OCI-LY7 (cell line): Measurements from ENCODE around the gene ABHD17A. TPM values are rescaled to one million over a fixed set of nuclear protein-coding genes. Genes with fewer than 3 reads are reported as not detected.

Experiments used
- BruUV-seq: library from RNA; stranded (reverse); fragments of 400-500 nt; replicated peaks from 2 replicates; lab custom pipeline; 2021; lab: Mats Ljungman, UMichigan
- CTCF ChIA-PET: fragments of 300-600 bp; sonication (Branson Sonifier 250); formaldehyde crosslinking; loops from one replicate; lab custom pipeline; 2022; ENCODE audit warnings: antibody characterized with exemption; ENCODE audit not compliant: unreplicated experiment; lab: Charles Lee
- POLR2A ChIA-PET: fragments of 300-600 bp; sonication (Branson Sonifier 250); formaldehyde crosslinking; loops from one replicate; lab custom pipeline; 2022; ENCODE audit warnings: antibody characterized with exemption; lab: Charles Lee
- DNase-seq: peaks from one replicate; pipeline ENCODE4 v3.0.0-alpha.2; 2015; ENCODE audit warnings: low spot score
- H2AFZ ChIP-seq: fragments of 200-600 bp; sonication (generic), shearing (Covaris generic); 2 replicates; pipeline ENCODE4 v1.6.1; 2014; ENCODE audit warnings: mild to moderate bottlenecking, antibody characterized with exemption, low read length, moderate library complexity
- H3K27ac ChIP-seq: fragments of 200-600 bp; sonication (generic); 2 replicates; pipeline ENCODE4 v1.5.1; 2014; ENCODE audit warnings: mixed run types, low read depth, mild to moderate bottlenecking, moderate library complexity, low read length, inconsistent platforms; ENCODE audit not compliant: poor library complexity, severe bottlenecking
- H3K36me3 ChIP-seq: fragments of 200-600 bp; sonication (generic); 2 replicates; pipeline ENCODE4 v1.6.1; 2014; ENCODE audit warnings: mild to moderate bottlenecking, antibody characterized with exemption, low read length, moderate library complexity, mixed read lengths; ENCODE audit not compliant: insufficient read depth
- H3K4me1 ChIP-seq: fragments of 200-600 bp; sonication (generic); 2 replicates; pipeline ENCODE4 v1.5.1; 2014; ENCODE audit warnings: mild to moderate bottlenecking, low read length; ENCODE audit not compliant: insufficient read depth, poor library complexity, severe bottlenecking
- H3K4me2 ChIP-seq: fragments of 200-600 bp; sonication (generic); 2 replicates; pipeline ENCODE4 v1.6.1; 2014; ENCODE audit warnings: mild to moderate bottlenecking, low read length
- H3K4me3 ChIP-seq: fragments of 200-600 bp; sonication (generic); 2 replicates; pipeline ENCODE4 v1.5.1; 2014; ENCODE audit warnings: mild to moderate bottlenecking, low read depth, low read length; ENCODE audit not compliant: poor library complexity, severe bottlenecking
- H3K79me2 ChIP-seq: fragments of 200-600 bp; sonication (generic); 2 replicates; pipeline ENCODE4 v1.6.1; 2016; ENCODE audit warnings: low read depth, mild to moderate bottlenecking, low read length, moderate library complexity, mixed read lengths; ENCODE audit not compliant: insufficient read depth
- H3K9me2 ChIP-seq: fragments of 200-600 bp; sonication (generic); 2 replicates; pipeline ENCODE4 v1.6.1; 2016; ENCODE audit warnings: mild to moderate bottlenecking, low read length, mixed read lengths; ENCODE audit not compliant: insufficient read depth
- H3K9me3 ChIP-seq: fragments of 200-600 bp; sonication (generic); 2 replicates; pipeline ENCODE4 v1.6.1; 2014; ENCODE audit warnings: mild to moderate bottlenecking, mixed run types, low read length, mixed read lengths
- H4K20me1 ChIP-seq: fragments of 200-600 bp; sonication (generic); 2 replicates; pipeline ENCODE4 v1.6.1; 2014; ENCODE audit warnings: mild to moderate bottlenecking, antibody characterized with exemption, low read length, moderate library complexity, mixed read lengths; ENCODE audit not compliant: insufficient read depth
- EZH2phosphoT487 ChIP-seq: fragments of 200-600 bp; sonication (generic); IDR thresholded peaks from 2 replicates; pipeline ENCODE4 v1.6.1; 2018; ENCODE audit warnings: low read depth, borderline replicate concordance, mild to moderate bottlenecking, mixed run types, antibody characterized with exemption, low read length, moderate library complexity, mixed read lengths
- intact Hi-C: fragments of 100-400 bp; cut with micrococcal nuclease; formaldehyde crosslinking; loops from one replicate; pipeline ENCODE4 v1.10.0; 2022; ENCODE audit not compliant: unreplicated experiment
- total RNA-seq, 2 experiments: library from RNA; depleted of rRNA in 1 of 2; stranded (reverse); fragments of >200 nt in 1 of 2; shearing (Covaris generic) in 1 of 2; gene quantifications; 2 replicates each; pipeline ENCODE4 v1.2.3, GENCODE V29; 2014 to 2022
- TF ChIP-seq, protein P1 (sequence below): fragments of 200-600 bp; sonication (generic); conservative IDR thresholded peaks from 2 replicates; pipeline ENCODE4 v1.5.1; 2014; ENCODE audit warnings: mild to moderate bottlenecking, antibody characterized with exemption, low read length, moderate library complexity, mixed read lengths

The ABHD17A gene
- total RNA-seq, 2 experiments from 2014 or later, result 71.3 to 130 TPM

DNA sequence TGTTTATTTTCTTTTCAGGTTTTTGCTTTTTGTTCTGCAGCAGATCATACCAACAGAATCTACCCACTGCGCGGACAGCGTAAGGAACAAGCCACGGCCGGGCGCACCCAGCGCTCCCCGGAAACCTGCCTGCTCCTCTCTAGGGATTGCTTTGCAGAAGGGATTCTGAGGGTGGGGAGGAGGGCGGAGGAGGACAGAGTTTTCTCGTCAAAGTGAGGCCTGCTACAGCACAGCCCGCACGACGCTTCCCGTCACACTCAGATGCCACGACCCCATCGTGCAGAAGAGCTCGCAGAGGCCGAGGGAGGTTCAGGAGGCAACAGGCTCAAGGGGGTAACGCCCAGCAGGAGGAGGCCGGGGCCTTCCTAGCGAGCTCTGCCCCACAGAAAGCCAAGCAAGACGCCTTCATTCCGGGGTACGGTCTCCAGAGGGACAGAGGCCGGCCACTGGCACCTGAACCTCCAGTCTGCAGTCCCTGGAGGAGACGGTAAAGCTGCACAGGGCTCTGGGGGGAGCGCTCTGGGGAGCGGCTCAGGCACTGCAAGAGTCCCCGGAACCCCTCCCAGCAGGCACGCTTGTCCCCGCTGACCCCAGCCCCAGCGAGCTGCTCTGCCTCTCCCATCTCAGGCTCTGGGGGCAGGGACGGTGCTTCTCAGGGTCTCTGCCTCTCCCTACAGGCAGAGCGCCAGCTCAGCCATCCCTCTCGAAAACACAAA lies 43.9 kb downstream of the ABHD17A start:
- Histone ChIP-seq H4K20me1 (peaks cover under 1% of the 10 kb centered on the region; the same call in 1 of the 2 replicates), H3K4me1 (peaks cover 4% of the 10 kb centered on the region), H3K27ac (no peak overlapping the region), H3K79me2 (peaks cover 73% of the 10 kb centered on the region), H3K4me3 (no peak overlapping the region), H3K4me2 (no peak overlapping the region), H3K36me3 (peaks cover 38% of the 10 kb centered on the region; the same call in 1 of the 2 replicates), H2AFZ (no peak overlapping the region), H3K9me3 (no peaks in the 10 kb centered on the region), H3K9me2 (no peaks in the 10 kb centered on the region)
- ChIA-PET CTCF (no interaction called here), POLR2A (no interaction called here)
- DNase-seq, result no peak
- TF ChIP-seq EZH2phosphoT487, result no peak
- TF ChIP-seq, protein P1, sequence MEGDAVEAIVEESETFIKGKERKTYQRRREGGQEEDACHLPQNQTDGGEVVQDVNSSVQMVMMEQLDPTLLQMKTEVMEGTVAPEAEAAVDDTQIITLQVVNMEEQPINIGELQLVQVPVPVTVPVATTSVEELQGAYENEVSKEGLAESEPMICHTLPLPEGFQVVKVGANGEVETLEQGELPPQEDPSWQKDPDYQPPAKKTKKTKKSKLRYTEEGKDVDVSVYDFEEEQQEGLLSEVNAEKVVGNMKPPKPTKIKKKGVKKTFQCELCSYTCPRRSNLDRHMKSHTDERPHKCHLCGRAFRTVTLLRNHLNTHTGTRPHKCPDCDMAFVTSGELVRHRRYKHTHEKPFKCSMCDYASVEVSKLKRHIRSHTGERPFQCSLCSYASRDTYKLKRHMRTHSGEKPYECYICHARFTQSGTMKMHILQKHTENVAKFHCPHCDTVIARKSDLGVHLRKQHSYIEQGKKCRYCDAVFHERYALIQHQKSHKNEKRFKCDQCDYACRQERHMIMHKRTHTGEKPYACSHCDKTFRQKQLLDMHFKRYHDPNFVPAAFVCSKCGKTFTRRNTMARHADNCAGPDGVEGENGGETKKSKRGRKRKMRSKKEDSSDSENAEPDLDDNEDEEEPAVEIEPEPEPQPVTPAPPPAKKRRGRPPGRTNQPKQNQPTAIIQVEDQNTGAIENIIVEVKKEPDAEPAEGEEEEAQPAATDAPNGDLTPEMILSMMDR, result no peak
- intact Hi-C loops, result no loop called here
- BruUV-seq, result no TSS peak

DNA sequence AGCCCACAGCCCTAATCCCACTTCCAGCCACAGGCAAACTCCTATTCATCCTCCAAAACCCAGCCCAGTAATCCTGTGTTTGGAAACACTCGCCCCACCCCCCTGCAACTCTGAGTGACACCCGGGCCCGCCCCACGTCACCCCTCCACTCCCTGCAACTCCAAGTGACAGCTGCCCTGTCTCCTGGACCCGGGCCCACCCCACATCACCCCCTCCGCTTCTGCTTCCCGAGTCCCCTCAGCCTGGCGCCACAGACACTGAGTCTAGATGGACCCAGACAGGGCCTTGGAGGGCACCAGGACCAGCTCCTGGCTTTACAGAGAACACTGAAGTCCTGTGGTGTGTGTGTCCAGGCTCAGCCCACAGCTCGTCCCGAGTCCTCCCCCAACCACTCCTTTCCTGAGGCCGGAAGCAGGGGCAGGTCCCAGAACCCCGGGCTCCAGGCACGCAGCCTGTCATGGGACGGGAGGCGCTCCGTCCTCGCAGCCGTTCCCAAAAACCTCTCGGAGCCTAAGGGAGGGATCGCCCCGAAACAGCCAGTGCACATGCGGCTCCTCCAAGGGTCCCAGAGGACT lies 44.7 kb downstream of the ABHD17A start:
- intact Hi-C loops, result no loop called here
- H3K27ac ChIP-seq, result no peak overlapping the region
- TF ChIP-seq, protein P1, result no peak
- no peak for TF ChIP-seq EZH2phosphoT487
- H3K4me3 ChIP-seq, result no peak overlapping the region
- ChIA-PET POLR2A (no interaction called here), CTCF (no interaction called here)
- peaks cover 3% of the 10 kb centered on the region for H3K4me1 ChIP-seq
- no TSS peak for BruUV-seq
- H3K9me2 ChIP-seq, result no peaks in the 10 kb centered on the region
- no peaks in the 10 kb centered on the region for H3K9me3 ChIP-seq
- no peaks in the 10 kb centered on the region; the same call in 1 of the 2 replicates for H4K20me1 ChIP-seq
- H3K79me2 ChIP-seq, result peaks cover 73% of the 10 kb centered on the region
- H2AFZ ChIP-seq, result no peak overlapping the region
- no peak overlapping the region for H3K4me2 ChIP-seq
- no peak for DNase-seq
- H3K36me3 ChIP-seq, result peaks cover 31% of the 10 kb centered on the region; the same call in 1 of the 2 replicates
